SH-SY5Y (cell line): ENCODE results near the gene YY1.

ENCODE experiments used
- GATA2 ChIP-seq: IDR thresholded peaks from 2 replicates; pipeline ENCODE4 v1.6.1; 2011; ENCODE audit warnings: mild to moderate bottlenecking, low read depth, low read length
- GATA3 ChIP-seq: IDR thresholded peaks from 2 replicates; pipeline ENCODE4 v1.6.1; 2011; ENCODE audit warnings: low read depth, mild to moderate bottlenecking, low read length, moderate library complexity

GRCh38 chr14:100252684-100253083 is 13.7 kb downstream of the YY1 start:
- TF ChIP-seq GATA2, result no peak
- TF ChIP-seq GATA3, result no peak
